HepG2 (cell line): ENCODE data around the gene TK1. TPM values are rescaled to one million over a fixed set of nuclear protein-coding genes. Genes with fewer than 3 reads are reported as not detected.
A peak's percentile ranks its signal among the peaks of the same experiment; 100 is the strongest.

Experiments used
- ATAC-seq: fragments of 200-7000 bp; cut with Tn5 transposase; 3 replicates; pipeline ENCODE4 v1.9.1; 2020; ENCODE audit warnings: mild to moderate bottlenecking, moderate library complexity
- BruUV-seq: library from RNA; stranded (reverse); fragments of 400-500 nt; replicated peaks from 2 replicates; lab custom pipeline; 2021; lab: Mats Ljungman, UMichigan
- CTCF ChIA-PET: fragments of 300-600 bp; formaldehyde crosslinking; extraction: SDS; loops from one replicate; lab custom pipeline; 2021; ENCODE audit warnings: low total read pairs, inconsistent platforms, low intra/inter-chr PET ratio; lab: Yijun Ruan, JAX
- POLR2A ChIA-PET: fragments of 350-600 bp; sonication (Branson Sonifier 250); formaldehyde crosslinking; loops from one replicate; lab custom pipeline; 2020; ENCODE audit warnings: antibody characterized with exemption, inconsistent platforms; lab: Yijun Ruan, JAX
- DNase-seq: peaks from one replicate; pipeline ENCODE4 v3.0.0-alpha.2; 2015; ENCODE audit warnings: low spot score
- FAIRE-seq: peaks from 3 replicates; lab custom pipeline; 2011; peaks lifted over from hg19 to GRCh38; lab: Jason Lieb, UNC
- H2AFZ ChIP-seq: one replicate; pipeline ENCODE4 v1.6.1; 2011; ENCODE audit warnings: low read length, inconsistent platforms
- H3K27ac ChIP-seq: fragments of 300-600 bp; 3 replicates; pipeline ENCODE4 v1.8.0; 2011; ENCODE audit warnings: mixed run types, mild to moderate bottlenecking, mixed read lengths, low read length, inconsistent platforms; ENCODE audit not compliant: insufficient read depth; ENCODE audit errors: extremely low read length
- H3K27me3 ChIP-seq, 2 experiments: fragments of 200-600 bp in 1 of 2; 2 replicates in 1 of 2; 3 replicates in 1 of 2; pipeline versions ENCODE4 v1.6.0 to v1.8.0; 2011; ENCODE audit warnings: low read length in 2 of 2, mild to moderate bottlenecking in 2 of 2, moderate library complexity in 2 of 2, inconsistent platforms in 1 of 2; ENCODE audit not compliant: insufficient read depth in 2 of 2, control insufficient read depth in 1 of 2
- H3K36me3 ChIP-seq, 2 experiments: fragments of 200-600 bp in 1 of 2; replicated peaks in 1 of 2; 2 replicates in 1 of 2; 3 replicates in 1 of 2; pipeline versions ENCODE4 v1.5.1 to v1.8.0; 2011; ENCODE audit warnings: low read length in 2 of 2, inconsistent platforms in 1 of 2; ENCODE audit not compliant: insufficient read depth in 2 of 2, control insufficient read depth in 1 of 2
- H3K4me1 ChIP-seq: 2 replicates; pipeline ENCODE4 v1.5.1; 2012; ENCODE audit warnings: low read length, inconsistent platforms; ENCODE audit not compliant: insufficient read depth
- H3K4me2 ChIP-seq: 2 replicates; pipeline ENCODE4 v1.6.0; 2011; ENCODE audit warnings: low read depth, low read length, inconsistent platforms
- H3K4me3 ChIP-seq, 3 experiments: fragments of 200-600 bp in 1 of 3; sonication (generic), shearing (Covaris generic) in 1 of 3; replicated peaks in 1 of 3; 2 replicates each; pipeline ENCODE4 v1.5.1; 2011 to 2016; ENCODE audit warnings: low read length in 3 of 3, inconsistent platforms in 2 of 3, low read depth in 2 of 3, mild to moderate bottlenecking in 2 of 3, control low read depth in 1 of 3, mixed read lengths in 1 of 3; ENCODE audit not compliant: insufficient read depth in 1 of 3
- H3K79me2 ChIP-seq: one replicate; pipeline ENCODE4 v1.6.1; 2011; ENCODE audit warnings: low read length, inconsistent platforms; ENCODE audit not compliant: insufficient read depth
- H3K9ac ChIP-seq: 2 replicates; pipeline ENCODE4 v1.6.0; 2011; ENCODE audit warnings: mild to moderate bottlenecking, low read depth, low read length, inconsistent platforms; ENCODE audit not compliant: insufficient read depth
- H3K9me3 ChIP-seq: 2 replicates; pipeline ENCODE4 v1.5.1; 2012; ENCODE audit warnings: mild to moderate bottlenecking, low read length
- H4K20me1 ChIP-seq: 2 replicates; pipeline ENCODE4 v1.6.0; 2011; ENCODE audit warnings: inconsistent platforms, mild to moderate bottlenecking, low read length, moderate library complexity; ENCODE audit not compliant: insufficient read depth
- ETV5 ChIP-seq: IDR thresholded peaks from 2 replicates; pipeline ENCODE4 v1.6.1; 2018; ENCODE audit warnings: missing biosample characterization, missing genetic modification reagents, inconsistent platforms, borderline replicate concordance
- NR1H2 ChIP-seq: sonication (generic); formaldehyde crosslinking; IDR thresholded peaks from 2 replicates; pipeline ENCODE4 v1.8.1; 2022; ENCODE audit warnings: low read depth, missing genetic modification reagents, borderline replicate concordance
- PHF20 ChIP-seq: sonication (generic); formaldehyde crosslinking; IDR thresholded peaks from 2 replicates; pipeline ENCODE4 v1.5.0; 2020; ENCODE audit warnings: mild to moderate bottlenecking, missing genetic modification reagents
- PHF21A ChIP-seq: sonication (generic); formaldehyde crosslinking; IDR thresholded peaks from 2 replicates; pipeline ENCODE4 v1.5.0; 2020; ENCODE audit warnings: mild to moderate bottlenecking, missing genetic modification reagents
- SALL2 ChIP-seq: sonication (generic); formaldehyde crosslinking; IDR thresholded peaks from 2 replicates; pipeline ENCODE4 v1.8.1; 2023; ENCODE audit warnings: mild to moderate bottlenecking, missing genetic modification reagents, inconsistent platforms
- XRCC5 ChIP-seq: fragments of 200-400 bp; formaldehyde crosslinking; optimal IDR thresholded peaks from 2 replicates; pipeline ENCODE3; 2017; ENCODE audit warnings: mild to moderate bottlenecking, low read length
- ZNF160 ChIP-seq: sonication (generic); formaldehyde crosslinking; IDR thresholded peaks from 2 replicates; pipeline ENCODE4 v1.8.0; 2022; ENCODE audit warnings: mild to moderate bottlenecking, inconsistent platforms, missing genetic modification reagents
- ZNF616 ChIP-seq: sonication (generic); formaldehyde crosslinking; IDR thresholded peaks from 2 replicates; pipeline ENCODE4 v1.5.0; 2020; ENCODE audit warnings: low read depth, mild to moderate bottlenecking, missing genetic modification reagents
- WGBS: methylation state at CpG from one replicate; pipeline ENCODE4 v1.1.6; 2017; ENCODE audit warnings: low lambda C conversion rate; 5-methylcytosine and 5-hydroxymethylcytosine counted together
- in situ Hi-C: cut with HindIII; loops from 2 replicates; pipeline ENCODE4 v1.10.0; 2017; ENCODE audit warnings: low pct_unique_long_range_greater_than_20kb; ENCODE audit not compliant: extremely low pct_ligation_motif_present
- intact Hi-C: fragments of 100-400 bp; cut with micrococcal nuclease; formaldehyde crosslinking; loops from one replicate; pipeline ENCODE4 v1.10.0; 2022; ENCODE audit not compliant: unreplicated experiment
- polyA plus RNA-seq, 8 experiments: library from polyadenylated mRNA; depleted of rRNA in 3 of 8; stranded (reverse) in 7 of 8; unstranded in 1 of 8; fragments of >200 nt; fragmentation: Illumina TruSeq in 4 of 8; extraction: Trizol in 4 of 8; gene quantifications; 2 replicates each; pipeline versions ENCODE4 v1.2.1 to v1.2.3, GENCODE V29; 2011 to 2016; ENCODE audit warnings: low read depth in 4 of 8, missing spikeins in 1 of 8, mixed read lengths in 1 of 8; ENCODE audit not compliant: insufficient read depth in 1 of 8
- total RNA-seq, 5 experiments: library from RNA; depleted of rRNA; stranded (reverse); fragments of >200 nt; fragmentation: Illumina TruSeq; extraction: Trizol; gene quantifications; 2 replicates each; pipeline ENCODE4 v1.2.3, GENCODE V29; 2016; ENCODE audit warnings: low read depth in 1 of 5
- TF ChIP-seq, protein P1 (sequence below): sonication (generic); formaldehyde crosslinking; IDR thresholded peaks from 2 replicates; pipeline ENCODE4 v1.9.0; 2021; ENCODE audit warnings: missing genetic modification reagents, mild to moderate bottlenecking, borderline replicate concordance
- TF ChIP-seq, protein P2 (sequence below): sonication (generic); formaldehyde crosslinking; IDR thresholded peaks from 2 replicates; pipeline ENCODE4 v1.4.0; 2020; ENCODE audit warnings: mild to moderate bottlenecking, missing genetic modification reagents, borderline replicate concordance
- TF ChIP-seq, protein P3 (sequence below): sonication (generic); formaldehyde crosslinking; IDR thresholded peaks from 2 replicates; pipeline ENCODE4 v1.8.0; 2022; ENCODE audit warnings: mild to moderate bottlenecking, missing genetic modification reagents, moderate library complexity
- TF ChIP-seq, protein P4 (sequence below): sonication (generic); formaldehyde crosslinking; IDR thresholded peaks from 2 replicates; pipeline ENCODE4 v1.5.0; 2020; ENCODE audit warnings: mild to moderate bottlenecking, missing genetic modification reagents

TK1 gene
- total and polyA plus RNA-seq, 2 of the 13 experiments (the other 11 are each of a cell fraction or from before 2014, with no cell fraction given): 45.0 to 96.0 TPM

DNA sequence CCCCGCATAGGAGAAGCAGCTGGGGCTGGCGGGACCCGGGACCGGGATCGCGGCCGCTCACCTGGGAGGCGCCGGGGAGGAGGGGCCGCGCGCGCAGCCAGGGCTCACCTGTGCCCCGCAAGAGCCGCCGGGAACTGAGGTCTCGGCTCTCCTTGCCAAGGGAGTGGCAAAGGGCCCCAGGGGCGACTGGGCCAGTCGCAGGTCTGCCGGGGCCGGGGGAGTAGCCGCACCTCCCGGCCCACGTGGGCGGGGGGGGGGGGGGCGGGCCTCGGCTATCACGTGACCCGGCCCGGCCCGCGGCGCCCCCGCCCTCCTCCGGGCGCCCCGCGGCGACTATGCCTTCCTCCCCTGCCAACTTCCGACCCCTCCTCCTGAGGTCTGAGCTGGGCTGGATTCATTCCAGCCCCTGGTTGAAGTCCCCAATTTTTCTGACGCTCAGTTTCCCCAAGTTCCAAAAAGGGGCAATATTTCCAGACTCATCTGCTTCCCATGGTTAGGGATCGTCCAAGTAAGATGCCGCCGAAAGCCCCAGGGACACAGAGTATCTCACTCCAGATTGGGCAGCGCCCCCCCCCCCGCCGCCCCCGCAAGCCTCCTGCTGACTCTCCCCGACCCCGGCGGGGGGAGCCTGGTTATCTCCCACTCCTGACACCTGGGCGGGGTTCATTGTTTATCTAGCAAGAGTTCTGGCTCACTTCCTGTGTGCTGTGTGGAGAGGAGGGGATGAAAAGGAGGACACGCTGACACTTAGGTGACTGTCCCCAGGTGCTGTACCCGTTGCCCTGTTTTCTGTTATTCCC is 58.1 kb downstream of the TK1 start, which contains the start of gene TMC6:
Gene TMC6, minus strand, starts transcription at position 205 of the 800 bp plus-strand sequence. CDS start 1,923 bp downstream, outside the sequence.
- Histone ChIP-seq H3K27me3 (no peaks in the 10 kb centered on the region), H3K9me3 (no peaks in the 10 kb centered on the region), H3K4me1 (peaks cover 55% of the 10 kb centered on the region), H3K27ac (peak within 1 kb of the TSS; percentile 91), H4K20me1 (peaks cover 3% of the 10 kb centered on the region; the same call in 1 of the 2 replicates), H3K4me3 (peak within 1 kb of the TSS; percentile 67 to 95 (median 86)), H3K4me2 (peak within 1 kb of the TSS; percentile 90), H3K36me3 (peaks cover 17 to 23% of the 10 kb centered on the region in 2 experiments; a peak in 4 of 5 replicates), H3K9ac (peak within 1 kb of the TSS; percentile 90), H2AFZ (no peak within 1 kb of the TSS), H3K79me2 (peaks cover 18% of the 10 kb centered on the region)
- peak; percentile 74 for FAIRE-seq
- intact Hi-C loops: loop anchor here (5.0 kb wide), 1 partner anchor 39 kb away; the partner anchor contains the start of gene SYNGR2
- ChIA-PET POLR2A (interaction anchor here (0.7 to 4.4 kb wide), 11 partner anchors 9 to 1973 kb away, joined by 3 to 57 read pairs (median 8); partner anchors contain the start of genes AFMID and TK1), CTCF (no interaction called here)
- WGBS: 0% methylated on average over 6 of the region's 54 CpGs
- in situ Hi-C loops: no loop called here
- no TSS peak for BruUV-seq
- DNase-seq: peak; percentile 87
- peak; percentile 58 for ATAC-seq
- TF ChIP-seq PHF21A (CRISPR knock-in tag): no peak; the same call in 1 of the 2 replicates
- TF ChIP-seq, protein P1, sequence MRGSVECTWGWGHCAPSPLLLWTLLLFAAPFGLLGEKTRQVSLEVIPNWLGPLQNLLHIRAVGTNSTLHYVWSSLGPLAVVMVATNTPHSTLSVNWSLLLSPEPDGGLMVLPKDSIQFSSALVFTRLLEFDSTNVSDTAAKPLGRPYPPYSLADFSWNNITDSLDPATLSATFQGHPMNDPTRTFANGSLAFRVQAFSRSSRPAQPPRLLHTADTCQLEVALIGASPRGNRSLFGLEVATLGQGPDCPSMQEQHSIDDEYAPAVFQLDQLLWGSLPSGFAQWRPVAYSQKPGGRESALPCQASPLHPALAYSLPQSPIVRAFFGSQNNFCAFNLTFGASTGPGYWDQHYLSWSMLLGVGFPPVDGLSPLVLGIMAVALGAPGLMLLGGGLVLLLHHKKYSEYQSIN (CRISPR knock-in tag): no peak
- 0 out of 2 replicates have a peak, but pooled peaks have one; percentile 27 for TF ChIP-seq SALL2
- no peak for TF ChIP-seq NR1H2 (CRISPR knock-in tag)
- no peak for TF ChIP-seq ZNF160 (CRISPR knock-in tag)
- TF ChIP-seq, protein P2, sequence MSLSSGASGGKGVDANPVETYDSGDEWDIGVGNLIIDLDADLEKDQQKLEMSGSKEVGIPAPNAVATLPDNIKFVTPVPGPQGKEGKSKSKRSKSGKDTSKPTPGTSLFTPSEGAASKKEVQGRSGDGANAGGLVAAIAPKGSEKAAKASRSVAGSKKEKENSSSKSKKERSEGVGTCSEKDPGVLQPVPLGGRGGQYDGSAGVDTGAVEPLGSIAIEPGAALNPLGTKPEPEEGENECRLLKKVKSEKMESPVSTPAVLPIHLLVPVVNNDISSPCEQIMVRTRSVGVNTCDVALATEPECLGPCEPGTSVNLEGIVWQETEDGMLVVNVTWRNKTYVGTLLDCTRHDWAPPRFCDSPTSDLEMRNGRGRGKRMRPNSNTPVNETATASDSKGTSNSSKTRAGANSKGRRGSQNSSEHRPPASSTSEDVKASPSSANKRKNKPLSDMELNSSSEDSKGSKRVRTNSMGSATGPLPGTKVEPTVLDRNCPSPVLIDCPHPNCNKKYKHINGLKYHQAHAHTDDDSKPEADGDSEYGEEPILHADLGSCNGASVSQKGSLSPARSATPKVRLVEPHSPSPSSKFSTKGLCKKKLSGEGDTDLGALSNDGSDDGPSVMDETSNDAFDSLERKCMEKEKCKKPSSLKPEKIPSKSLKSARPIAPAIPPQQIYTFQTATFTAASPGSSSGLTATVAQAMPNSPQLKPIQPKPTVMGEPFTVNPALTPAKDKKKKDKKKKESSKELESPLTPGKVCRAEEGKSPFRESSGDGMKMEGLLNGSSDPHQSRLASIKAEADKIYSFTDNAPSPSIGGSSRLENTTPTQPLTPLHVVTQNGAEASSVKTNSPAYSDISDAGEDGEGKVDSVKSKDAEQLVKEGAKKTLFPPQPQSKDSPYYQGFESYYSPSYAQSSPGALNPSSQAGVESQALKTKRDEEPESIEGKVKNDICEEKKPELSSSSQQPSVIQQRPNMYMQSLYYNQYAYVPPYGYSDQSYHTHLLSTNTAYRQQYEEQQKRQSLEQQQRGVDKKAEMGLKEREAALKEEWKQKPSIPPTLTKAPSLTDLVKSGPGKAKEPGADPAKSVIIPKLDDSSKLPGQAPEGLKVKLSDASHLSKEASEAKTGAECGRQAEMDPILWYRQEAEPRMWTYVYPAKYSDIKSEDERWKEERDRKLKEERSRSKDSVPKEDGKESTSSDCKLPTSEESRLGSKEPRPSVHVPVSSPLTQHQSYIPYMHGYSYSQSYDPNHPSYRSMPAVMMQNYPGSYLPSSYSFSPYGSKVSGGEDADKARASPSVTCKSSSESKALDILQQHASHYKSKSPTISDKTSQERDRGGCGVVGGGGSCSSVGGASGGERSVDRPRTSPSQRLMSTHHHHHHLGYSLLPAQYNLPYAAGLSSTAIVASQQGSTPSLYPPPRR (CRISPR knock-in tag): peak; percentile 41; the same call in 1 of the 2 replicates
- TF ChIP-seq ETV5 (CRISPR knock-in tag): peak; percentile 90
- TF ChIP-seq, protein P3, sequence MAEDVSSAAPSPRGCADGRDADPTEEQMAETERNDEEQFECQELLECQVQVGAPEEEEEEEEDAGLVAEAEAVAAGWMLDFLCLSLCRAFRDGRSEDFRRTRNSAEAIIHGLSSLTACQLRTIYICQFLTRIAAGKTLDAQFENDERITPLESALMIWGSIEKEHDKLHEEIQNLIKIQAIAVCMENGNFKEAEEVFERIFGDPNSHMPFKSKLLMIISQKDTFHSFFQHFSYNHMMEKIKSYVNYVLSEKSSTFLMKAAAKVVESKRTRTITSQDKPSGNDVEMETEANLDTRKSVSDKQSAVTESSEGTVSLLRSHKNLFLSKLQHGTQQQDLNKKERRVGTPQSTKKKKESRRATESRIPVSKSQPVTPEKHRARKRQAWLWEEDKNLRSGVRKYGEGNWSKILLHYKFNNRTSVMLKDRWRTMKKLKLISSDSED: no peak
- TF ChIP-seq, protein P4, sequence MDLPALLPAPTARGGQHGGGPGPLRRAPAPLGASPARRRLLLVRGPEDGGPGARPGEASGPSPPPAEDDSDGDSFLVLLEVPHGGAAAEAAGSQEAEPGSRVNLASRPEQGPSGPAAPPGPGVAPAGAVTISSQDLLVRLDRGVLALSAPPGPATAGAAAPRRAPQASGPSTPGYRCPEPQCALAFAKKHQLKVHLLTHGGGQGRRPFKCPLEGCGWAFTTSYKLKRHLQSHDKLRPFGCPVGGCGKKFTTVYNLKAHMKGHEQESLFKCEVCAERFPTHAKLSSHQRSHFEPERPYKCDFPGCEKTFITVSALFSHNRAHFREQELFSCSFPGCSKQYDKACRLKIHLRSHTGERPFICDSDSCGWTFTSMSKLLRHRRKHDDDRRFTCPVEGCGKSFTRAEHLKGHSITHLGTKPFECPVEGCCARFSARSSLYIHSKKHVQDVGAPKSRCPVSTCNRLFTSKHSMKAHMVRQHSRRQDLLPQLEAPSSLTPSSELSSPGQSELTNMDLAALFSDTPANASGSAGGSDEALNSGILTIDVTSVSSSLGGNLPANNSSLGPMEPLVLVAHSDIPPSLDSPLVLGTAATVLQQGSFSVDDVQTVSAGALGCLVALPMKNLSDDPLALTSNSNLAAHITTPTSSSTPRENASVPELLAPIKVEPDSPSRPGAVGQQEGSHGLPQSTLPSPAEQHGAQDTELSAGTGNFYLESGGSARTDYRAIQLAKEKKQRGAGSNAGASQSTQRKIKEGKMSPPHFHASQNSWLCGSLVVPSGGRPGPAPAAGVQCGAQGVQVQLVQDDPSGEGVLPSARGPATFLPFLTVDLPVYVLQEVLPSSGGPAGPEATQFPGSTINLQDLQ: no peak
- no peak for TF ChIP-seq XRCC5
- TF ChIP-seq ZNF616 (CRISPR knock-in tag): no peak
- no peak for TF ChIP-seq PHF20 (CRISPR knock-in tag)
